Dedifferentiated amniotic fluid mesenchymal stem cell (primary cell): ENCODE results near the gene ARHGAP28.
"Not testable (repeated sequence)": the region's sequence is repeated elsewhere in the genome, so short reads cannot be mapped to it uniquely, and the experiment has no call there.

Experiments
- DNase-seq: peaks from one replicate; pipeline ENCODE4 v3.0.0-alpha.2; 2016; ENCODE audit errors: extremely low spot score

The ARHGAP28 gene

GRCh38 chr18:6923220-6923619 lies 193.7 kb downstream of the ARHGAP28 start:
- DNase-seq: no peak

GRCh38 chr18:6927153-6927552 lies 197.6 kb downstream of the ARHGAP28 start:
- DNase-seq: no peak

GRCh38 chr18:6928359-6928758 lies 198.8 kb downstream of the ARHGAP28 start:
- no peak for DNase-seq

- DNase-seq: no peak
These were observed 200.0 kb downstream of the ARHGAP28 start for GRCh38 chr18:6929370-6930102.

GRCh38 chr18:6934859-6935258 lies 205.3 kb downstream of the ARHGAP28 start:
- DNase-seq: no peak

- DNase-seq: no peak
These were observed 208.5 kb downstream of the ARHGAP28 start for GRCh38 chr18:6938003-6938402.

GRCh38 chr18:6938403-6938802 lies 208.9 kb downstream of the ARHGAP28 start:
- not testable (repeated sequence) for DNase-seq

GRCh38 chr18:6939972-6940371 lies 210.5 kb downstream of the ARHGAP28 start:
- DNase-seq: no peak

GRCh38 chr18:6940451-6940850 lies 210.9 kb downstream of the ARHGAP28 start:
- no peak for DNase-seq

GRCh38 chr18:6941996-6942395 lies 212.5 kb downstream of the ARHGAP28 start:
- DNase-seq: no peak

GRCh38 chr18:6942742-6943141 lies 213.2 kb downstream of the ARHGAP28 start:
- no peak for DNase-seq

GRCh38 chr18:6943143-6943542 lies 213.6 kb downstream of the ARHGAP28 start:
- DNase-seq: no peak

- no peak for DNase-seq
These were observed 218.0 kb downstream of the ARHGAP28 start for GRCh38 chr18:6947338-6948030.

GRCh38 chr18:6948281-6949055 lies 219.0 kb downstream of the ARHGAP28 start:
- no peak for DNase-seq

GRCh38 chr18:6949800-6950586 lies 220.5 kb downstream of the ARHGAP28 start:
- no peak for DNase-seq

GRCh38 chr18:6950641-6951040 lies 221.1 kb downstream of the ARHGAP28 start:
- DNase-seq: no peak

- DNase-seq: no peak
These were observed 222.0 kb downstream of the ARHGAP28 start for GRCh38 chr18:6951336-6952090.

GRCh38 chr18:6954501-6954900 lies 225.0 kb downstream of the ARHGAP28 start:
- no peak for DNase-seq

GRCh38 chr18:6955304-6955703 lies 225.8 kb downstream of the ARHGAP28 start:
- DNase-seq: no peak

GRCh38 chr18:6956495-6956894 lies 227.0 kb downstream of the ARHGAP28 start:
- no peak for DNase-seq

GRCh38 chr18:6956999-6957398 lies 227.5 kb downstream of the ARHGAP28 start:
- DNase-seq: no peak
